ENCODE data around the gene CD164L2.

The CD164L2 gene

GRCh38 chr1:27398405-27399149, 15.4 kb upstream of the CD164L2 start:
- Histone ChIP-seq H3K27ac (ENCODE audit: low read depth, low read length) (no peak overlapping the region), H3K9me3 (ENCODE audit: control insufficient read depth in 5 of 5, low read length in 5 of 5) (no peaks in the 10 kb centered on the region), H3K9ac (ENCODE audit: low read length in 5 of 5) (peak overlapping the region in 1 of 5 donors; percentile 21), H3K4me1 (ENCODE audit: control insufficient read depth in 5 of 5, insufficient read depth in 5 of 5, low read length in 5 of 5) (peaks cover 11 to 60% (median 53%) of the 10 kb centered on the region in 5 donors), H3K4me3 (ENCODE audit: low read depth in 1 of 5, low read length in 5 of 5) (no peak overlapping the region), H3K27me3 (ENCODE audit: control insufficient read depth in 5 of 5, insufficient read depth in 4 of 5, low read length in 5 of 5) (no peaks in the 10 kb centered on the region), H3K36me3 (ENCODE audit: control insufficient read depth in 5 of 5, insufficient read depth in 5 of 5, low read length in 5 of 5) (no peaks in the 10 kb centered on the region)

GRCh38 chr1:27397749-27398148, 14.6 kb upstream of the CD164L2 start:
- Histone ChIP-seq H3K9me3 (ENCODE audit: control insufficient read depth in 5 of 5, low read length in 5 of 5) (no peaks in the 10 kb centered on the region), H3K36me3 (ENCODE audit: control insufficient read depth in 5 of 5, insufficient read depth in 5 of 5, low read length in 5 of 5) (no peaks in the 10 kb centered on the region), H3K27me3 (ENCODE audit: control insufficient read depth in 5 of 5, insufficient read depth in 4 of 5, low read length in 5 of 5) (no peaks in the 10 kb centered on the region), H3K9ac (ENCODE audit: low read length in 5 of 5) (no peak overlapping the region), H3K27ac (ENCODE audit: low read depth, low read length) (no peak overlapping the region), H3K4me1 (ENCODE audit: control insufficient read depth in 5 of 5, insufficient read depth in 5 of 5, low read length in 5 of 5) (peaks cover 7 to 54% (median 47%) of the 10 kb centered on the region in 5 donors), H3K4me3 (ENCODE audit: low read depth in 1 of 5, low read length in 5 of 5) (no peak overlapping the region)

GRCh38 chr1:27397110-27397509, 14.0 kb upstream of the CD164L2 start:
- H3K4me1 ChIP-seq (ENCODE audit: control insufficient read depth in 5 of 5, insufficient read depth in 5 of 5, low read length in 5 of 5) = peaks cover 2 to 51% (median 45%) of the 10 kb centered on the region in 5 donors

GRCh38 chr1:27395441-27396195, 12.5 kb upstream of the CD164L2 start:
- Histone ChIP-seq H3K27me3 (ENCODE audit: control insufficient read depth in 5 of 5, insufficient read depth in 4 of 5, low read length in 5 of 5) (peaks cover 0 to 4% (median 0%) of the 10 kb centered on the region in 5 donors), H3K9ac (ENCODE audit: low read length in 5 of 5) (no peak overlapping the region), H3K4me3 (ENCODE audit: low read depth in 1 of 5, low read length in 5 of 5) (no peak overlapping the region), H3K36me3 (ENCODE audit: control insufficient read depth in 5 of 5, insufficient read depth in 5 of 5, low read length in 5 of 5) (no peaks in the 10 kb centered on the region), H3K27ac (ENCODE audit: low read depth, low read length) (no peak overlapping the region), H3K9me3 (ENCODE audit: control insufficient read depth in 5 of 5, low read length in 5 of 5) (no peaks in the 10 kb centered on the region), H3K4me1 (ENCODE audit: control insufficient read depth in 5 of 5, insufficient read depth in 5 of 5, low read length in 5 of 5) (peaks cover 5 to 51% (median 40%) of the 10 kb centered on the region in 5 donors)

More at GRCh38 chr1:27397110-27397509, 14.0 kb upstream of the CD164L2 start:
- Histone ChIP-seq H3K36me3 (ENCODE audit: control insufficient read depth in 5 of 5, insufficient read depth in 5 of 5, low read length in 5 of 5) (no peaks in the 10 kb centered on the region), H3K9me3 (ENCODE audit: control insufficient read depth in 5 of 5, low read length in 5 of 5) (no peaks in the 10 kb centered on the region), H3K4me3 (ENCODE audit: low read depth in 1 of 5, low read length in 5 of 5) (no peak overlapping the region), H3K9ac (ENCODE audit: low read length in 5 of 5) (no peak overlapping the region), H3K27me3 (ENCODE audit: control insufficient read depth in 5 of 5, insufficient read depth in 4 of 5, low read length in 5 of 5) (no peaks in the 10 kb centered on the region), H3K27ac (ENCODE audit: low read depth, low read length) (no peak overlapping the region)

GRCh38 chr1:27394925-27395324, 11.8 kb upstream of the CD164L2 start:
- peaks cover 5 to 47% (median 33%) of the 10 kb centered on the region in 5 donors for H3K4me1 ChIP-seq (ENCODE audit: control insufficient read depth in 5 of 5, insufficient read depth in 5 of 5, low read length in 5 of 5)
- no peak overlapping the region for H3K9ac ChIP-seq (ENCODE audit: low read length in 5 of 5)
- H3K27me3 ChIP-seq (ENCODE audit: control insufficient read depth in 5 of 5, insufficient read depth in 4 of 5, low read length in 5 of 5) = peaks cover 0 to 4% (median 0%) of the 10 kb centered on the region in 5 donors
- H3K9me3 ChIP-seq (ENCODE audit: control insufficient read depth in 5 of 5, low read length in 5 of 5) = no peaks in the 10 kb centered on the region
- no peaks in the 10 kb centered on the region for H3K36me3 ChIP-seq (ENCODE audit: control insufficient read depth in 5 of 5, insufficient read depth in 5 of 5, low read length in 5 of 5)
- H3K4me3 ChIP-seq (ENCODE audit: low read depth in 1 of 5, low read length in 5 of 5) = no peak overlapping the region
- H3K27ac ChIP-seq (ENCODE audit: low read depth, low read length) = no peak overlapping the region

GRCh38 chr1:27394282-27394658, 11.1 kb upstream of the CD164L2 start:
- no peaks in the 10 kb centered on the region for H3K36me3 ChIP-seq (ENCODE audit: control insufficient read depth in 5 of 5, insufficient read depth in 5 of 5, low read length in 5 of 5)
- peaks cover 4 to 48% (median 27%) of the 10 kb centered on the region in 5 donors for H3K4me1 ChIP-seq (ENCODE audit: control insufficient read depth in 5 of 5, insufficient read depth in 5 of 5, low read length in 5 of 5)
- no peaks in the 10 kb centered on the region for H3K9me3 ChIP-seq (ENCODE audit: control insufficient read depth in 5 of 5, low read length in 5 of 5)
- no peak overlapping the region for H3K27ac ChIP-seq (ENCODE audit: low read depth, low read length)
- no peak overlapping the region for H3K9ac ChIP-seq (ENCODE audit: low read length in 5 of 5)
- peaks cover 0 to 4% (median 0%) of the 10 kb centered on the region in 5 donors for H3K27me3 ChIP-seq (ENCODE audit: control insufficient read depth in 5 of 5, insufficient read depth in 4 of 5, low read length in 5 of 5)
- H3K4me3 ChIP-seq (ENCODE audit: low read depth in 1 of 5, low read length in 5 of 5) = no peak overlapping the region

GRCh38 chr1:27393641-27394281, 10.6 kb upstream of the CD164L2 start:
- Histone ChIP-seq H3K4me3 (ENCODE audit: low read depth in 1 of 5, low read length in 5 of 5) (no peak overlapping the region), H3K9ac (ENCODE audit: low read length in 5 of 5) (no peak overlapping the region), H3K9me3 (ENCODE audit: control insufficient read depth in 5 of 5, low read length in 5 of 5) (no peaks in the 10 kb centered on the region), H3K27me3 (ENCODE audit: control insufficient read depth in 5 of 5, insufficient read depth in 4 of 5, low read length in 5 of 5) (peaks cover 0 to 4% (median 0%) of the 10 kb centered on the region in 5 donors), H3K27ac (ENCODE audit: low read depth, low read length) (no peak overlapping the region), H3K36me3 (ENCODE audit: control insufficient read depth in 5 of 5, insufficient read depth in 5 of 5, low read length in 5 of 5) (no peaks in the 10 kb centered on the region), H3K4me1 (ENCODE audit: control insufficient read depth in 5 of 5, insufficient read depth in 5 of 5, low read length in 5 of 5) (peaks cover 4 to 46% (median 24%) of the 10 kb centered on the region in 5 donors)

- Histone ChIP-seq H3K27me3 (ENCODE audit: control insufficient read depth in 5 of 5, insufficient read depth in 4 of 5, low read length in 5 of 5) (peaks cover 0 to 4% (median 0%) of the 10 kb centered on the region in 5 donors), H3K4me1 (ENCODE audit: control insufficient read depth in 5 of 5, insufficient read depth in 5 of 5, low read length in 5 of 5) (peaks cover 4 to 53% (median 24%) of the 10 kb centered on the region in 5 donors), H3K9ac (ENCODE audit: low read length in 5 of 5) (peak overlapping the region; percentile 21 to 72 (median 48)), H3K4me3 (ENCODE audit: low read depth in 1 of 5, low read length in 5 of 5) (peak overlapping the region in 4 of 5 donors; percentile 27 to 61 (median 58)), H3K27ac (ENCODE audit: low read depth, low read length) (no peak overlapping the region), H3K9me3 (ENCODE audit: control insufficient read depth in 5 of 5, low read length in 5 of 5) (no peaks in the 10 kb centered on the region), H3K36me3 (ENCODE audit: control insufficient read depth in 5 of 5, insufficient read depth in 5 of 5, low read length in 5 of 5) (no peaks in the 10 kb centered on the region)
These were observed 9.9 kb upstream of the CD164L2 start for GRCh38 chr1:27392778-27393635.

- H3K9ac ChIP-seq (ENCODE audit: low read length in 5 of 5) = peak within 1 kb of the TSS; percentile 21 to 72 (median 49)
- peaks cover 0 to 4% (median 0%) of the 10 kb centered on the region in 5 donors for H3K27me3 ChIP-seq (ENCODE audit: control insufficient read depth in 5 of 5, insufficient read depth in 4 of 5, low read length in 5 of 5)
- no peaks in the 10 kb centered on the region for H3K9me3 ChIP-seq (ENCODE audit: control insufficient read depth in 5 of 5, low read length in 5 of 5)
- no peaks in the 10 kb centered on the region for H3K36me3 ChIP-seq (ENCODE audit: control insufficient read depth in 5 of 5, insufficient read depth in 5 of 5, low read length in 5 of 5)
- peak within 1 kb of the TSS; percentile 42 to 61 (median 57) for H3K4me3 ChIP-seq (ENCODE audit: low read depth in 1 of 5, low read length in 5 of 5)
- H3K4me1 ChIP-seq (ENCODE audit: control insufficient read depth in 5 of 5, insufficient read depth in 5 of 5, low read length in 5 of 5) = peaks cover 4 to 52% (median 24%) of the 10 kb centered on the region in 5 donors
- no peak within 1 kb of the TSS for H3K27ac ChIP-seq (ENCODE audit: low read depth, low read length)
These were observed 9.1 kb upstream of the CD164L2 start, which contains the start of gene GPR3 for GRCh38 chr1:27392096-27392777. Gene GPR3 (plus strand): TSS chr1:27392622. CDS start chr1:27393799, 1,177 bp downstream.

Measured in subcutaneous abdominal adipose tissue (tissue), 5 donors.